HG02852 (cell line): ENCODE measurements around the gene BTBD16.

Experiments
- ATAC-seq: cut with Tn5 transposase; IDR thresholded peaks from one replicate; pipeline ENCODE4 v1.9.1; 2021; ENCODE audit warnings: mild to moderate bottlenecking, moderate library complexity; ENCODE audit not compliant: unreplicated experiment

The BTBD16 gene

DNA sequence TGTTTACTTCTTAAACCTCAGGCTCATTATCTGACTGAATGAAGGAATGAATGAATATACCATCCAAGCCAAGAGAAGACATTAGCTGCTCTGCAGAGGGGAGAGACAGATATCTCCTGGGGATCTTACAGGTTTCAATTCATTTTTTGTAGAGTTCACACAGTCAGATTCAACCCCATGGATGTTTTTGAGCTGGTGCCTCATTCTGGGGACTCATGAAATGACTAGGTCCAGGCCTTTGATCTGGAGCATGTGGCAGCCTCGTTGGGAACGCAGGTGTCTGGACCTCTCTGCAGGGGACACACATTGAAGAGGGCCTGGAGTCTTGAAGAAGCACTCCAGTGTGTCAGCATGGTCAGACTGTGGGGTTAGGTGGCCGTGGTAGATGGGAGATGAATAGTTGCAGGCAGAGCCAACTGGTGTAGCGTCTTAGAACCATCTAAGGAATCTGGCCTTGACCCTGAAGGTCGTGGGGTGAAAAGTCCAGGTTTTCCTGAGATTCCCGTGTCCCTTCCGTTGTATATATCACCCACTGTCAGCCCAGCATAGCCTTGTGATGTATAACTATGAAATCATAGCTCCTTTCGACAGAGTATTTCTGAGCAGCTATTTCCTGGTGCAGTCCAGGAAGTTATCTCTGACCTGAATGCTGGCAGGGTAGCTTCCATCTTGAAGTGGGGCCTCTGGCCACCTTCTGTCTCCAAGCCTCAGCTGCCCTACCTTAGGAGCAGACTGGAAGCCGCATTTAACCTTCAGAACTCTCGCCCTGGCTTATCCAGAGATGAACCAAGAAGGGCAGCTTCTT is 22.3 kb downstream of the BTBD16 start:
- peak; percentile 50 for ATAC-seq

DNA sequence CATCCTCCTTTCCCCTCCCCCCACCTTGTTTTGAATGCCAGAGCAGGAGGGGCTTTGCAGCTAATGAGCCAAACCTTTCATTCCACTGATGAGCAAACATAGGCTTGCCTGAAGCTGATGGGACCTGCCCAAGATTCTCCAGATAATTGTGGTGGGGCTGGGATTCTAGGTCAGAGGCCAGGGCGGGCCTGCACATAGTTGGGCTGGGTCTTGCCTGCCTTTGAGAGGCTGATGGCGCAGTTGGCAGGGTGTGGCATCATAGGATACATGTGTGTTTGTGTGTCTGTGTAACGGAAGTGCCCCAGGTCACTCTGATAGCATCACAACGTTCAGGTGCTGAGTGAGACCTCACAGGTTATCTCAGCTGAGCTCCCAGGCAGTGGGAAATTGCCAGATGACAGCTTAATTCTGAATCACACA is 22.9 kb downstream of the BTBD16 start:
- no peak for ATAC-seq

DNA sequence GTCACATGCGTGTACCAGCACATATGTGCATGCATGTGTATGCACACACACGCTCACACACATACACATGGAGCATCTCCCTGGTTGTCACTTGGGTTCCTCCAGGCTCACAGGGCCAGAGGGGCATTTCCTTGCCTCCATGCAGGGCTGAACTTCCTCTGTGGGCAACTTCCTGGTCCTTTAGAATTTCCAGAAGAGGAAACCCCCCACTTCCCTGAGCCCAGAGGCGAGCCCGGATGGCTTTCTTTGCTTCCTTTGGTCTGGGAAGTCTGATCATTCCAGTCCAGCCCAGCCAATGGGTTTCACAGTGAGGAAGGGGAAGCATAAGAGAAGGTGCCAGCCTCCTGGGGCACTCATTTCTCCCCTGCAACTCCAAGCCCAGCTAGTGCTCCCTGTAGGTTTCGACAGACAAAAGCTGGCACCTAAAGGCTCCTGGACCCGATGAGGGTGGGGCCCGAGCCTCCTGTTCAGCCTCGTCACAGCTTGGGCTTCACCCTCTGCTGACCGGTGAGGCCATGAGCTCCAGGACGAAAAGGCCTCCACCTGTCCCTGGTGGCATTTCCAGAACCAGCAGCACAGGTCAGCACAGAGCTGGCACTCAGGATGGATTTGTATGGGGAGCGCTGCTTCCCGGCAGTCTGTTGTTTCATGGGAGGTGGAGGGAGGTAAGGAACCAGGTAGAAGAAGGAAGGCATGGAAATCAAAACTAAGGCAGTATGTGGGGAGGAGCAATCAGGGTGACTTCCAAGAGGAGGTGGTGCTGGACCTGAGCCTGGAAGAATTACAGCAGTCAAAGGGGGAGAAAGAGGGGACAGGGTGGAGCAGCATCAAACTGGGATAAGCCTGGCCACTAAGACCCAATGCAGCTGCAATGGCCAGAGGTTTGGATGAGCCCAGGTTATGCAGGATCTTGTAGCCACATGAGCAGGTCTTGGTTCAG is 23.7 kb downstream of the BTBD16 start:
- no peak for ATAC-seq

DNA sequence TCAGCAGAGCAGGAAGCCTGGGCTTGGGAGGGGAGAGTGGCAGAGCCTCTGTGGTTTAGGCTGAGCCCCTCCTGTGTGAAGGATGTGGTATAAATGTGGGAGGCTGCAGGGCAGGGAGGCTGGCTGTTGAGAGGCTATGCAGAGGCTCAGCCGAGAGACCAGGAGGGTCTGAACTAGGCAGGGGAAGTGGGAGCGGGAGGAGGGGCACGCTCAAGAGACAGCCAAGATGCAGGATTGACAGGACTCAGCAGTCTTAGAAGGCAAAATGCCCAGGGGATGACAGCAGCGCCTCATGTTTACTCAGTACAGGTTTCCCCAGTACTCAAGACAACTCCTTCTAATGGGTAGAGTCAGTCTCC is 24.3 kb downstream of the BTBD16 start:
- no peak for ATAC-seq

DNA sequence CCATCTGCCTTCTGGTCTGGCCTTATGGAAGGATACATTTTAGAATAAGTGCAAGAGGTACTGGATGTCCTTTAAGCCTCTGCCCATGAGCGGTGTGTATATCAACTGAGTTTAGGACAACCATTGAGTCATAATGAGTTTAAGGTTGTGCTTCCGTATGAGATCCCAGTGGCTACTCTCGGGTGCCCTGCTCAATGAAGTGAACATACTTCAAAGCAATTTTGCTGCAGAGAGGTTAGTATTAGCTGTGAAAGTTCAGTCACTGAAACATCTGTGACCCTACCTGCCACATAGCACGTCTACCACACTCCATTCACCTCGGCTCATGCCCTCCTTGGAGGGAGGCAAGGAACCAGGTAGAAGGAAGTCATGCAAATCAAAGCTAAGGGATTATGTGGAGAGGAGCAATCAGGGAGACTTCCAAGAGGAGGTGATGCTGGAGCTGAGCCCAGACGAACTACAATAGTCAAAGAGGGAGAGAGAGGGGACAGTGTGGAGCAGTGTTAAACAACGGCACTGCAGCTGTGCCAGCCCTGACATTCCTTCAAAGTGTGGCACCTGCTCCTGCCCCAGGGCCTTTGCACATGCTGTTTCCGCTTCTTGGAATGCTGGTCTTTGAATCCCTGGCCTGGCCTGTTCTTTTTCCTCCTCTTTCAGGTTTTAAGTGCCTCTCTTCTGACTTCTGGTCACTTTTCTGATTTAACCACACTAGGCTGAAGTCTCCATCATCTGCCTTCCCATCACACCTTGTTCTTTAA is 25.4 kb downstream of the BTBD16 start:
- peak; percentile 53 for ATAC-seq

DNA sequence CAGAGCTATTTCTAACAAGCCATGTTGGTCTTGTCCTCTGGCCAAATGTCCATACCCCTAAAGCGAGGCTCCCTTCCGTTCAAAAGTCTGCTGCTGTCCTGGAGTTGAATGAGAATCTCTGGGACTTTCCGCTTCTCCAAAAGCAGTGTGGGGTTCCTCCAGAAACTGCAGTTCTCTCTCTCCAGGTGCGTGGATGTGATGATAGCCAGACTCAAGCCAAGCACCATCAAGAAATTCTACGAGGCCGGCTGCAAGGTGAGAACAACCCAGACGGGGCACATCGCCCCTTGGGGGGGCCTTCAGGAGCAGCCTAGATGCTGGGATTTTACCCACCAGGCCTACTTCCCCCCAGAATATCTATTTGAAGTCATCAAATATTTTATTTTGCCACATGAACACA is 26.5 kb downstream of the BTBD16 start:
- ATAC-seq, result no peak

DNA sequence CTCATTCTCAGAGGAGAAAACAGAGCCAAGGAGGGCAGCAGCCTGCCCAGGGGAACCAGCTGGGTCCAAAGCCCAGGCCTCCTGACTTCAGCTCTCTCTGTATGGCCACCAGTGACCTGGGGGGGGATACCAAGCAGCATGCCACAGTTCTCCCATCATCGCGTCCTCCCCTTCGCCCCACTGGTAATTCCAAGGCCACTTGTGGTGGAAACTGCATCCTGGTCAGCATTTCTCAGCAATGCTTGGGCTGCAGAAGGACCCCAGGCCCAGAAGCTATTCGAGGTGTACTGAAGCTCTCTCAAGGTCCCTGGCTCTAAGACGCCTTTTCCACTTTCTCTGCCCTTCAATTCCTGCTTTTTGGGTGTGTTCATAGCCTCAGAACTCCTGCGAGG is 27.1 kb downstream of the BTBD16 start:
- ATAC-seq, result no peak

DNA sequence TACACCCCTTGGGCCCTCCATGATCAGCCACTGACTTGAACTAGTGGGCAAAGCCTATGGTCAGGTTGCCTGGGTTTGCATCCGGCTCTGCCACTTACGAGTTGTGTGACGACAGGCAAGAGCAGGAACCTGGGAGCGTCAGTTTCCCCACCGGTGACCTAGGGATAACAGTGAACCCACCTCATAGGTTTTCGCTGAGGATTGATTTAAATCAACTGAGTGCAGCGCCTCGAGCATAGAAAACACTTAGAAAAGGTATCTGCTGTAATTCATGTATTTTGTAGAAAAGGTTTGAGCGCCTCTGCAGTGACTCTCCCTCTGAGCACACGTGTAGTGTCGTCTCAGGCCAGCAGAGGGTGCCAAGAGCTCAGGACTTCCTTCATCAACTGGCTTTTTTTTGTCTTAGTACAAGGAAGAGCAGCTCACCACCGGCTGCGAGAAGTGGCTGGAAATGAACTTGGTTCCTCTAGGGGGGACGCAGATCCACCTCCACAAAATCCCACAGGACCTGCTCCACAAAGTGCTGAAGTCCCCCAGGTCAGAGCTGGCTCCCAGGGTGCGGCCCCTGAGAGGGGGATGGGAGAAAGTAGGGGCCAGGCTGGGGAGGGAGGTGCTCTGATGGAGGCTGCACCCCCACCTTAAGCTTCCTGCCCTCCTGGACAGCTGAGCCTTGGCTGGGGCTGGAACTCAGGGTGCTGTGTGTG is 27.7 kb downstream of the BTBD16 start:
- peak; percentile 47 for ATAC-seq

DNA sequence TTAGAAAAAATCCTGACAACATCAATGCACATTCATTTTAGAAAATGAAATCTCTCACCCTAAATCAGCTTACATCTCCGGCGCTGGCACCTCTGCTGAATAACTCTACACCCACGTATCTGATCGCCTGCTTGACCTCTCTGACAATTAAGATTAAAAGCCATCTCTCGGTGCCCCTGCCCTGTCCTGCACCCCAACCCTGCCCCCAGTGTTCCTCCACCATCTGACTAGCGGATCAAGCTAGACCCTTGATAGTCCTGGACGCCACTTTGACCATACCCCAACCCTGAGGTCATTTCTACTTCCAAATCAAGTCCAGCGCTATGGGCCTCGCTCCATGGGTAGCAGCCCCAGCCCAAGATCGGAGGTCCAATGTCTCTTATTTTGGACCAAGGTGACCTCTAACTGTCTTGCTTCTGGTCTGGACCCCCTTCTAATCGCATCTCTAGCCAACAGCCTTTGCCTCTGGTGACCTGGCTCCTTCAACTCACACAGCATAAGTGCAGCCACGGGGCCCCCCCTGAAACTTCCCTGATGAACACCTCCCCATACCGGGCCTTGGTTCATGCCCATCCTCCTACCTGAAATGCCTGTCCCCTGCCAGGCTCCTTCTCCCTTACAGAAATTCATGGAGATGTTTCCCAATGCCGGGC is 28.5 kb downstream of the BTBD16 start:
- no peak for ATAC-seq

DNA sequence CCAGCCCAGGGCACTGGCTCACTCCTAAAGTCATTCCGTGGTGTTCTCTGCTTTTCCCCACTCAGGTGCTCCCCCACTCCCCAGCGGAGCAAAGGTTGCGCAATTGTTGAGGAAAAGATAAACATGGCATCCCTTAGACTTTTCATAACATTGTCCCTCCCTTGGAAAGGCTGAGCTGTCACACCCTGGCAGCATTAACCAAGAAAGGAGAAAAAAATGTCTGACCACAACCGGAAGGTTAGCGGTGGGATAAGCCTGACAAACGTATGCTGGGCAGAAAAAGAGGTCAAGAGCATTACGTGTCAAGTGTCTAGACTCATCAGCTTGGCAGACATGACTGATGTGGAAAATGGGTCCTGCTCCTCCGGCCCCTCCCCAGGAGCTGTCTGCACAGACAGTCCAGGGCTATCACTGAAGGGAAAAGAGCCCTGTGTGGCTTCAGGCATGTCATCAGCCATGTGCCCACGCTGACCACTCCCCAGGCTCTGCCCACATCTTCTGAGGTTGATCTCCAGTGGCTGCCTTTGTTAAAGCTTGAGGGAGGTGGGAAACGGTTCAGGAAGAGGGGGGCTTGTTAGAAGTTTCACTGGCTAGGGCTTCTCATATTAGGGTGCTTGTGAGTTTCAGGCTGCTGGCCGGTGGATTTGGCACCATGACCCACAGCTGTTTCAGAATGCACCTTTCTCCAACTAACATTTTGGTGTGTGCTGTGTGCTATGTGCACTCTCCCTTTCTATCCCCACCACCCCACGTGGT is 30.1 kb downstream of the BTBD16 start:
- no peak for ATAC-seq

DNA sequence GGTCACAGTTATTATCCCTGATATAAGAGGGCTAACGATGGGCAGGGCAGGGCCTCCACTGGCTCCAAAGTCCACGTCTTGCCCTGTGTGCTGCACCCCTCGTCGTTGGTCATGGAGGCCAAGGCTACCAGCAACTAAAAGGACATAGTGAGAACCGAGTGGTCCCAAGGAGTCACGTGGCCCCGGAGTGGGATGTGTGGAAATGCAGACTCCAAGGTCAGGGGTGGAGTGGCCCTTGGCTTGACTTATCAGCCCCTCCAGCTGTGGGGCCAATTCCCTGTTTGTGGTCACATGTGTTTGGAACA is 30.7 kb downstream of the BTBD16 start:
- no peak for ATAC-seq

DNA sequence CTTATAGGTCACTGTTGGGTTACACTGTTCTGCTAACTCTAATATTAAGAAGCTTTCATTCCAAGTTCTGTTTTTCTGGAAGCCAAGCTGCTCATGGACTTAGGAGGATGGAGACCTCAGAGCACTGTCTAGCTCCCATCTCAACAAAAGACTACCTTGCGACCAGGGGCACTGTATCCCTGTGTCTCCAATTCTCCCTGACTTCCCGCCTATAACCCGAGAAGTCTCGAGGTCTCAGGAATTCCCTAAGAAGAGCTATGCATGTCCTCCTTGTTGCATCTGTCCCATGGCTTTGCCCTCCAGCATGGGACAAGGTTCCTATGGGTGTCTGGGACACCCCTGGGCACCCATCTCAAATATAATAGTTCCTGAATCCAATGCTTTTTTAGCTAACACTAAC is 31.2 kb downstream of the BTBD16 start:
- ATAC-seq, result no peak

DNA sequence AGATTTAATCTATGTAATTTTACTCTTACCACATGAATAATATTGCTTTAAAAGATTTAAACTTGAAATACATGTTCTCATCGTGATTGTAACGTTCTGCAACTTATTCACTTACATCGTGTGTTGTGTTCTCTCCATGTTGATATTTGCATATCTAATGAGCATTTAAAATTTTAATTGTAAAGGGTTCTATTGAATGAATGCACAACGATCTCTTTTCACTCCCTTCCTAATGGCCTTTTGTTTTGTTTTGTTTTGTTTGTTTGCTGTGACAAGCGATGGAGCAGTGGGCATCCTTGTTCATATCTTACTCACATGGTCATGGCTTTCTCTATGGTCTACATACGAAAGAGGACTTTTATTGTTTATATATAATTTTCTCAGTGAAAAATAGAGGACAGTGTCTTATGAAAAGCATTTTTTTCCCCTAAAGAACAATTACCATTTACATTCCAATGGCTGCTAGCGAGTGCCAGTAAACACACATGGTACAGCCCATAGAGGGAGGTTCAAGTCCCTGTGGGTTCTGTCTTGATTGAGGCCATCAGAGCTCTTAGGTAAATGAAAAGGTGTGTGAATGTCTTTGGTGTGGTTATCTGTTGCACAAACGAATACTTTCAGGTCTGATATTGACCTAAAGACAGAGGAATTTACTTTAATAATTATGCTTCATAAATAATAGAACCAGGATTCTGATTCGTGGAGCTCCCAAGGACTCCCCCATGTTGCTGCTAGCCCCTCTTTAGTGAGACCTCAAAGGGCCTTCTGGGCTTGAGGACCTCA is 32.4 kb downstream of the BTBD16 start:
- no peak for ATAC-seq

DNA sequence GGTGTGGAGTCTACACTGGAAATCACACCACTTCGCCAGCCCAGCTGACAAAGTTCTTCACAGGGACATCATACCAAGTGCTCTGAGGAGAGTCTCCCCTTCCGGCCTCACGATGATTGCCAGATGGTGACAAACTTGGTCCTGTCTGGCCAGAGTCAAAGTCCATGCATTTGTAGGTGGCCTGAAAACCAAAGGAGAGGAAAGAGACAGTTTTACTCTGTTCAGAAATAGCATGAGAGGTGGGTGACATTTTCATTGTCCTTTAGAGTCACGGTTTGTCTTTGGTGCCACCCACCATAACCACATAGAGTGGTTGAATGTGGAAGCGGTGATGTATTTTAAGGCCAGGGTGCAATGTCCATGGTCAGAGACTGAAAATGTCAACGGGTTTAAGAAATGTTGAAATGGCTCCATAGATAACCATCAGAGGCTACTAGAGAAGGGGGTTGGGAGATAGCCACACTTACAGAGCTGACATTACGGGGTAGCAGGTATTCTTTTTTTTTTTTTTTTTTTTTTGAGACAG is 33.0 kb downstream of the BTBD16 start:
- ATAC-seq, result no peak

DNA sequence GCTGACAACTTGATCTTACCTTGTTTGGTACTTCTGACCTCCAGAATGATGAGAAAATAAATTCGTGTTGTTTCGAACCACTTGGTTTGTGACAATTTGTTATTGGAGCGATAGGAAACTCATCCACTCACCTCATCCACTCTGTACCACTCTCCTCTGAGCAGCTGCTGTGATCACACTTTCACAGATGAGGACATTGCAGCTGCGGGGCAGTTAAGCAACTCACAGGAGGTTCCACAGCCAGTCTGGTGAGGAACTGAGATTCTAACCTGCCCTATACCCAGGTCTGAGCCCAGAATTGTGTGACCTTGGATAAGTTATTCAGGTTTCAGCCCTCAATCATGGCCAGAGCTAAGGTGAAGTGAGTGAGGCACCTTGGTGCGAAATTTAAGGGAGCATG is 35.2 kb downstream of the BTBD16 start:
- no peak for ATAC-seq

DNA sequence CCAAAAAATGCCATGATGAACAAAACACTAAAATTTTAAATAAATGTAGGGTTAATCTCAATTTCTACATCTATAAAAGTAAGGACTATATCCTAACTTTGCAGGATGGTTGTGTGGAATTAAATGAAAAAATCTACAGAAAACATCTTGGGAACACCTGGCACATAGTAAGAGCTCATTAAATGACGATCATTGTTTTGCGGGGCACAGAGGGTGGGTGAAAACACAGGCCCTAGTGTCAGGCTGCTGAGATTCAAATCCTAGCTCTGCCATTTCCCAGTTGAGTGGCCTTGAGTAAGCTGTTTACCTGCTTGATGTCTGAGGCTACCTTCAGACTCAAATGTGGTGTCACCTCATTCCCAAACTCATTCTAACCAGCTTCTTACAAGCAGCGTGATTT is 35.6 kb downstream of the BTBD16 start:
- no peak for ATAC-seq

DNA sequence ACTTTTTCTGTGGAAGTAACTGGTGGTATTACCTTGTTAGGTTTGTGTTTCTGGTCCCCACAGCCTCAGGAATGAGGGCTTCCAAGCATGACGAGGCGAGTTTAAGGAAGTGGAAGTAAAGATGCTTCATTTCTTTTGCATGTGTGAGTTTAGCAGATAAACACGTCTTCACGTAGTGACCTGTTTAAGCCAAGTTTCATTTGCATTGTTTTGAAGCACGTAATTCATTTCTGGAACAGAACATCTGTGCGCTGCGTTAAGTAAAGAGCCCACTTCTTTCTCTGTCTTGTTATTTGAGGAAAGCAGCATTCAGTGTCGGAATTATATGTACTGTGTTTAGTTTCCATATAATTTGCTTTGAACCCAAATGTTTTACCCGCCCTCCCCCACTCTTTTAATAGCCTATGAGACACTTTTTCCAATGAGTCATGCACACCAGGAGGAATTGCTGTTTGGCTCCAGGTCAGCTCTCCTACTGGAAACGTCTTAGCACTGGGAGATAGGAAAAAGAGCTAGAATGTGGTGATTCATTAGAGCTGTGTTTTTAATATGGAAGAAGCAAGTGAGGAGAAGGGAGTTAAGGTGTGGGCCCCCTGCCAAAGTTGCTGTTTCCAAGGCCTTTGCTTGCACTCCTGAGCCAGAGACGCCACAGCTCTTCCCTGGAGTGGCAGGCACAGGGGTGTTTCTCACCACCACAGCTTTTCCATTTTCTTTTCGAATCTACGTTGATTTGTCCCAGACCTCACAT is 36.7 kb downstream of the BTBD16 start:
- peak; percentile 93 for ATAC-seq
